Fibroblast of villous mesenchyme (primary cell): ENCODE measurements around the gene SNUPN. TPM values are rescaled to one million over a fixed set of nuclear protein-coding genes. Genes with fewer than 3 reads are reported as not detected.

Source experiments
- DNase-seq: peaks from one replicate; pipeline ENCODE4 v3.0.0-alpha.2; 2010; ENCODE audit warnings: low read depth
- H3K4me3 ChIP-seq: 2 replicates; pipeline ENCODE4 v1.5.1; 2011; ENCODE audit warnings: low read depth, mild to moderate bottlenecking, low read length
- CTCF ChIP-seq: IDR thresholded peaks from 2 replicates; pipeline ENCODE4 v1.5.1; 2012; ENCODE audit warnings: low read depth, mild to moderate bottlenecking, low read length; ENCODE audit not compliant: insufficient read depth
- total RNA-seq: library from RNA; depleted of rRNA; stranded (reverse); fragments of >200 nt; gene quantifications from 2 replicates; pipeline ENCODE4 v1.2.3, GENCODE V29; 2012

The SNUPN gene
- total RNA-seq, 1 donor, result 28.1 TPM

- no peak overlapping the region for H3K4me3 ChIP-seq
- no peak for TF ChIP-seq CTCF
- DNase-seq, result no peak
Observed at GRCh38 chr15:75631935-75632334, 6.4 kb upstream of the SNUPN start.

DNA sequence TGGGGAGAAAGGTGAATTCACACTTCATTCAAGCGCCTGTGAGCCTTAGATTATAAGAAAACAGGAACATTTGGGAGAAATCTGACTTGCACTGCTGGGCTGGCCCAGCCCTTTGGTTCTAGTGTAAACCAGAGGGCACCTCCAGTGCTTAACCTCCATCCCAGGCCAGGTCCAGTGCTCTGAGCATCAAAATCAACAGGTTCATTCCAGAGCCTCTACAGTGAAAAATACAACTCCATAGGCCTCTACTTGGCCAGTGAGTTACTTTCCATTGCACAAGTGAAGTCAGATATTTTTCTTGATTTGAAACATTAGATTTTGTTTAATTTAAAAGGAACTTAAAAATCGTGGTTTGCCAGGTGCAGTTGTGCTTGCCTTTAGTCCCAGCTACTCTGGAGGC lies 3.0 kb downstream of the SNUPN start:
- TF ChIP-seq CTCF, result no peak
- DNase-seq, result no peak
- H3K4me3 ChIP-seq, result no peak overlapping the region

DNA sequence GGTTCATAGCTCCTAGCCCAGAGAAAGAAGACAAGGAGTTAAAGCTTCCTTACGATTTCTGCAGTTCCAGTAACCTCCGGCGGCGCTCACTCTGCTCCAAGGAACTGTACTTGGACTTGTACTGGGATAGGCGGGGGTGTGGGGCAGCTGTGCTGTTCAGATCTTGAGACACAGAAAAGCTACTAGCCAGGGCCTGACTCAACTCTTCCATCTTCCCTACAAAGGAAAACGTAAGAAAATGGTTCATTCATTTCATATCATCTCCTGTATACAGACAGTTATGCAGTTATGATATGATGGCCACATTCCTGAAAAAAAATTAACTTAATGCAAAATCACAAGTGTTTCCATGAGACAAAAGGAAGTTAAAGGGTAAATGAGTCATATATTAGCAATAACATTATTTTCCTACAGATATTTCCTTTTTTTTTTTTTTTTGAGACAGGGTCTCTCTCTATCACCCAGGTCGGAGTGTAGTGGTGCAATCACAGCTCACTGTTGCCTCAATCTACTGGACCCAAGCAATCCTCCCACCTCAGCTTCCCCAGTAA lies 4.6 kb downstream of the SNUPN start:
- H3K4me3 ChIP-seq, result peak overlapping the region; percentile 54
- peak; percentile 45 for TF ChIP-seq CTCF
- DNase-seq, result peak; percentile 94

GRCh38 chr15:75620058-75620820 lies 5.3 kb downstream of the SNUPN start:
- no peak for TF ChIP-seq CTCF
- H3K4me3 ChIP-seq, result peak overlapping the region; percentile 54
- DNase-seq, result peak; percentile 82

- H3K4me3 ChIP-seq, result no peak overlapping the region
- no peak for TF ChIP-seq CTCF
- DNase-seq, result no peak
Observed at GRCh38 chr15:75616766-75617165, 8.8 kb downstream of the SNUPN start.

GRCh38 chr15:75606711-75607699 lies 18.5 kb downstream of the SNUPN start:
- H3K4me3 ChIP-seq, result no peak overlapping the region
- DNase-seq, result no peak
- TF ChIP-seq CTCF, result no peak
